Cerebellar cortex (tissue), 1 donor: Measurements from ENCODE around the gene R3HDM2.

Experiments used
- DNase-seq: peaks from one replicate; pipeline ENCODE4 v3.0.0-alpha.2; 2015; ENCODE audit warnings: low spot score

The R3HDM2 gene

GRCh38 chr12:57216014-57216911 is 214.6 kb downstream of the R3HDM2 start, which contains the start of gene NXPH4:
Gene NXPH4, plus strand, starts transcription at chr12:57216794. Its CDS starts 176 bp downstream, at chr12:57216970.
- no peak for DNase-seq

GRCh38 chr12:57215668-57216013 is 215.2 kb downstream of the R3HDM2 start:
- DNase-seq: no peak

GRCh38 chr12:57215065-57215464 is 215.8 kb downstream of the R3HDM2 start:
- no peak for DNase-seq

GRCh38 chr12:57214398-57214781 is 216.5 kb downstream of the R3HDM2 start:
- peak; percentile 84 for DNase-seq

DNA sequence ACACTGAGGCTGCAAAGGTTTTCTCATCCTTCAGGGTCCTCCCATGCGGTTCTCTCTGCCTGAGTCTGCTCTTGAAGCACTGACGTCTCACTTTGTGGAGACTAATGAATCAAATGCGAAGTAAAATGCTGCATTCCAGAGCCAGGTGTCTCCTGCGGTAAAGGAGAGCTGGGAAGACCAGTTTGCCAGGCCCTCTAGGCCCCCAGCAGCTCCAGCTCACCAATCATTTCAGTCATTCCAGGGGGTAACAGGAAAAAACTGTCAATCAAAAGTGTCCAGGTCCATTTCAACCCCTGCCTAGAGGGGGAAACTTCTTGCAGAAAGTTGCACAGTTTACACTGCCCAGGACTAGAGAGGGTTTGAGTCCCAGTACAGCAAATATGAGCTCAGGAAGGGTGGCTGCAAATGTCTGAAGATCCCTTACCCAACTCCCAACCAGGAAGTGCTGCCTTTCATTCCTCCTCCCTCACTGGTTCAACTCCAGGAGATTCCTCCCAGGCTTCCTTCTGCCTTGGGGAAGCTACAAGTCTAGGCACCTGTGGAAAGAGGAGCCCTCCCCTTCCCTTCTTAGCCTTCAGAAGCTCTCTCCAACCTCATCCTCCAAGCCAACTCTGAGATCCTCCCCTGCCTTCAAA is 217.0 kb downstream of the R3HDM2 start:
- no peak for DNase-seq

DNA sequence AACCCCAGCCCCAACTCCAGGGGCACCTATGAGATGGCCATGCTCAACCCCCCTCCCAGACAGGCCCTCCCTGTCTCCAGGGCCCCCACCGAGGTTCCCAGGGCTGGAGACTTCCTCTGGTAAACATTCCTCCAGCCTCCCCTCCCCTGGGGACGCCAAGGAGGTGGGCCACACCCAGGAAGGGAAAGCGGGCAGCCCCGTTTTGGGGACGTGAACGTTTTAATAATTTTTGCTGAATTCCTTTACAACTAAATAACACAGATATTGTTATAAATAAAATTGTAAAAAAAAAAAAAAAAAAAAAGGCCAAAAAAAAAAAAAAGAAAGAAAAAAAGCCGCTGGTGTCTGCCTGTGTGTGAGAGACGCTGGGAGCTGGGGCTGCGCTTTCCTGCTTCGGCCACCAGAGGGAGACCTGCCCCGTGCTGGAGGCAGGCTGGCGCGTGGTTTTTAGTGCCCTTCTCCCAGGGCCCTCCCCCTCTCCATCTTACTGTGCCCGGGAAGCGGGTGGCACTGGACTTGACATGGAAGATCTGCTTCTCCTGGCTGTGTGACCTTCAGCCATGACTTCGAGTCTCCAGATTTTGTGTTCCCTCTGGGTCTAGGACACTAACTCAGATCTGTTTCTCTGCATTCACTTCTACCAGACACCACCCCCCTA is 217.7 kb downstream of the R3HDM2 start:
- DNase-seq: peak; percentile 92

- DNase-seq: no peak
These were observed 218.2 kb downstream of the R3HDM2 start for GRCh38 chr12:57212701-57213057.

DNA sequence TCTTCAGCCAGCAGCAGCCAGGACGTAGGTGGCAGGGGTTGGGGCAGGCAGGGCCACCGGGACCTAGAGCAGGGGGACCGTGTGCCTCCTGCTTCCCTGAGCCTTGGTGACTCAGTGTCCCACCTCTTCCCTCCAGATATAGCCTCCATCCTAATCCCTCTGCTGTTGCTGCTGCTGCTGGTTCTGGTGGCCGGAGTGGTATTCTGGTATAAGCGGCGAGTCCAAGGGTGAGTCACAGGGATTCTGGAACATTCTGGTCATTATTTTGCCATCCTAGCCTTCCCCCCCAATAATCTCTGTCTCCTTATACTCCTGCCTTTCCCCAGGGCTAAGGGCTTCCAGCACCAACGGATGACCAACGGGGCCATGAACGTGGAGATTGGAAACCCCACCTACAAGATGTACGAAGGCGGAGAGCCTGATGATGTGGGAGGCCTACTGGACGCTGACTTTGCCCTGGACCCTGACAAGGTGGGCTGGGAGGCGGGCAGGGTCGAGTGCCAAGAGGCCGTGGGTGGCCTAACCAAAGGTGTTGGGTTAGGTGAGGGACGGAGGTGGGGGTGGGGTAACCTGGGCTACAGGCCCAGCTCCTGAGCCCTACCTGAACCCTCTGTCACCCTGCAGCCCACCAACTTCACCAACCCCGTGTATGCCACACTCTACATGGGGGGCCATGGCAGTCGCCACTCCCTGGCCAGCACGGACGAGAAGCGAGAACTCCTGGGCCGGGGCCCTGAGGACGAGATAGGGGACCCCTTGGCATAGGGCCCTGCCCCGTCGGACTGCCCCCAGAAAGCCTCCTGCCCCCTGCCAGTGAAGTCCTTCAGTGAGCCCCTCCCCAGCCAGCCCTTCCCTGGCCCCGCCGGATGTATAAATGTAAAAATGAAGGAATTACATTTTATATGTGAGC is 218.8 kb downstream of the R3HDM2 start:
- no peak for DNase-seq

DNA sequence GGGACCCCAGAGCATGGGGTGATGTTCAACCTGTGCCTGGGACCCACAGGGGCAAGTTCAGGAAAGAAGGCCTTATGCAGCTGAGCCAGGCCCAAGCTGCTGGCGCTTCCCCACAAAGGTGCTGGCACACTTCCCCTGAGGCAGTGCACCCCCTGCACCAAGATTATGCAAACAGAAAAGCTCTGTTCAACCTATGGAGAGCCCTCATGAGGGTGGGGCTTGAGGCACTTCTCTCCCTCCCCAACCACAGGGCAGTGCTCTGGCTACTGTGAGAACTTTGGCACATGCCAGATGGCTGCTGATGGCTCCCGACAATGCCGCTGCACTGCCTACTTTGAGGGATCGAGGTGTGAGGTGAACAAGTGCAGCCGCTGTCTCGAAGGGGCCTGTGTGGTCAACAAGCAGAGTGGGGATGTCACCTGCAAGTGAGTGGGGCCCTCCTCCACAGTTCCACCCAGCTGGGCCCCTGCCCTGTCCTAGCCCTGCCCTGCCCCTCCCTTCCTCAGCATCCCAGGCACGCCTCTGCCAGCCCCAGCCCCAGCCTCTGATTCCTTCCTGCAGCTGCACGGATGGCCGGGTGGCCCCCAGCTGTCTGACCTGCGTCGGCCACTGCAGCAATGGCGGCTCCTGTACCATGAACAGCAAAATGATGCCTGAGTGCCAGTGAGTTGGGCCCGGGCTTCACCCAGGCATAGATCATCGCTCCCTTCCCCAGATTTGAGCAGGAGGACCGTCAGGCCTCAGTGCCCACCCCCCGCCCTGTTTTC is 219.7 kb downstream of the R3HDM2 start:
- no peak for DNase-seq

DNA sequence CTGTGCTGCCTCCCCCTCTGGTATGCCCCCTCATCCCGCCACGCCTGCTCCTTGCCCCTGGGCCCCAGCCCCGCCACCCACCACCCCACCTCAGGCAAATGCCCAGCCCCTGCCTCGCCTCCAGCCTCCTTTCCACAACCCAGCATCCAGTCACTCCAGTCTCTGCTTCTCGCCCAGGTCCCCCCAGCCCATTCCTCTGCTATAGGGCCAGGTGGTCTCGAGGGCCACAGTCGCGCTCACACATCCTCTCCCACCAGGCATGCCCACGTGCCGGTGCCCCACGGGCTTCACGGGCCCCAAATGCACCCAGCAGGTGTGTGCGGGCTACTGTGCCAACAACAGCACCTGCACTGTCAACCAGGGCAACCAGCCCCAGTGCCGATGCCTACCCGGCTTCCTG is 220.4 kb downstream of the R3HDM2 start:
- no peak for DNase-seq

DNA sequence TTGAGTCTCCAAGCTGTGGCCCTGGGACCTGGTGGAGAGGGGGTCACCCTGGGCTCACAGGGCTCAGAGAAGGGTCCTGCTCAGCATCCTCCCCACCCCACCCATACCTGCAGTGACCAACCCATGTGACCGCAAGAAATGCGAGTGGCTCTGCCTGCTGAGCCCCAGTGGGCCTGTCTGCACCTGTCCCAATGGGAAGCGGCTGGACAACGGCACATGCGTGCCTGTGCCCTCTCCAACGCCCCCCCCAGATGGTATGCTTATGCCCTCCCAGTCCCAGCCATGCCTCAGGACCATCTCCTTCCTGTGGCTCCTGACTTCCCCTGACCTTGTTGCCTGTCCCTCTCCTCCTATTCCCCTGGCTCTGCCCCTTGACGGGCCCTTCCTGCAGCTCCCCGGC is 220.9 kb downstream of the R3HDM2 start:
- DNase-seq: no peak

DNA sequence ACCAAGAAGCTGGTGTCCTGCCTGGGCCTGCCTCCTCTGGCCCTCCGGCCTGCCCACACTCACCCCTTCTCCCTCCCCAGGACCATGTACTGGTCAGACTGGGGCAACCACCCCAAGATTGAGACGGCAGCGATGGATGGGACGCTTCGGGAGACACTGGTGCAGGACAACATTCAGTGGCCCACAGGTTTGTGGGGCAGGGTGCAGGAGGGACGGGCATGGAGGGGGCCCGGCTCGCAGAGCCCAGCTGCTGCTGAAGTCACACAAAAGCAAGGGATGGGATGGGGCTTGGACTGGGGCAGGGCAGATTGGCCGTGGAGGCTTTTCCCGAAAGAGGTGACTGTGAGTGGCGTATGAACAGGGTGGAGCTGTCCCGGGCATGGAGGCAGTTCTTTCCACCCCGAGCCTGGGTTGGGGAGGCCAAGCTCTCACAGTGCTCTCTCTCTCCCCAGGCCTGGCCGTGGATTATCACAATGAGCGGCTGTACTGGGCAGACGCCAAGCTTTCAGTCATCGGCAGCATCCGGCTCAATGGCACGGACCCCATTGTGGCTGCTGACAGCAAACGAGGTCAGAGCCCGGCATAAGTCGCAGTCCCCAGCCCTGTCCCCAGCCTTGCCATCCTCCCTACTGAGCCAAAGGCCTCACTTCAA is 222.1 kb downstream of the R3HDM2 start:
- DNase-seq: peak; percentile 59

DNA sequence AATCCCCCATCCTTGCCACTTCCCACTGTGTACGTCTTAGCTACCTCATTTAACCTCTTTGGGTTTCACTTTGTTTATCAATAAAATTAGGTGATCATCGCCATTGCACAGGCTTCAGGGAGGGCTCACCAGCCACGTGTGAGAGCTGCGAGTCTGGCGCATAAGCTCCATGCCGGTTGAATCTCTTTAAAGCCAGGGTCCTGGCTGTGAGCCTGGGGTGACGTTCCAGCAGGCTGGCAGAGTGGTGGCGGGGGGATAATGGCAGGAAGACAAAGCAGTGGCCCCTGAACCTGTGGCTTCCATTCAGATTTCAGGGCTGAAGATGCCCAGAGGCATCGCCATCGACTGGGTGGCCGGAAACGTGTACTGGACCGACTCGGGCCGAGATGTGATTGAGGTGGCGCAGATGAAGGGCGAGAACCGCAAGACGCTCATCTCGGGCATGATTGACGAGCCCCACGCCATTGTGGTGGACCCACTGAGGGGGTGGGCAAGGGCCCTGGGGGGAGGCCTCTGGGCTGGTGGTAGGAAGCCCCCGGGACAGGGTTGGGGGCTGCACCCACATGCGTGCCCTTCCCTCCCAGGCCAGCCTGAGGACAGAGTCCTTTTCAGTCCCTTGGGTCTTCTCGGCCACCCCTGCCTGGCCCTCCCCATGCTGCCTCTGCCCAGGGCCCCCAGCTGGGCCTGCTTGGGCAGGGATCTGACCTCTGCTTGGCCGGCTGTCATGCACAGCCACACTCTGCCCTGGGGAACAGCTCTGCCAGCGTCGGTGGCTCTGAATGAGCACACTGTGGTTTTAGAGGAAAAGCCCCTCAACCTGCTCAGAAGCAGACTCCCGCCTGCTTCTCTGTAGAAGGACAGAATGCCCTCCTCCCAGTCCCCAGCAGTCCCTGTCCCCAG is 222.9 kb downstream of the R3HDM2 start:
- DNase-seq: no peak

GRCh38 chr12:57205931-57206330 is 224.9 kb downstream of the R3HDM2 start:
- DNase-seq: no peak

- DNase-seq: no peak
These were observed 225.7 kb downstream of the R3HDM2 start for GRCh38 chr12:57205186-57205585.

DNA sequence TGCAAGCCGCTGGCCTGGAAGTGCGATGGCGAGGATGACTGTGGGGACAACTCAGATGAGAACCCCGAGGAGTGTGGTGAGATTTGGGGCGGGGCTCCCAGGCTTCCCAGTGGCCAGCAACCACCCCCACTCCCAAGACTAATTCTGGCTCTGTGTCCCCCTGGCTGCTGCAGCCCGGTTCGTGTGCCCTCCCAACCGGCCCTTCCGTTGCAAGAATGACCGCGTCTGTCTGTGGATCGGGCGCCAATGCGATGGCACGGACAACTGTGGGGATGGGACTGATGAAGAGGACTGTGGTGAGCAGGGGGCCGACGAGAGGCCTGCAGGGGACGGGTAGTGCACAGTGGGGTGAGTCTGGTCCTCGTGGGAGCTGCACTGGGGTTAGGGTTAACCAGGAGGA is 226.4 kb downstream of the R3HDM2 start:
- no peak for DNase-seq

DNA sequence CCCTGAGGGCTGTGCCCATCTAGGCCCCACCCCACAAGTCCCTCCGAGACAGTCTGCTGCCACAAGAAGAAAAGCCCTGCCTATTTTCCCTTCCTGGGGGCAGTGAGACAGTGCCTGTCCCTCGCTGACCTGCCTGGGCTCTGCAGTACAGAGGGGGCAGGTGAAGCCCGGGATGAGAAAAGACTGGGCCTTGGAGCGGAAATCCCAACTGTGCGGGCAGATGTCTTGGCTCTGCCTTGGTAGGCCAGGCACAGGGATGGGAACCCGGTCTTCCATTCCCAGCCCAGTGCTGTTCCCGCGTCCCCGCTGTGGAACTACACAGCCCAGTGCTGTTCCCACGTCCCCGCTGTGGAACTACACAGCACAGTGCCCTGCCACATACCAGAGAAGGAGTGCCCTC is 227.1 kb downstream of the R3HDM2 start:
- DNase-seq: peak; percentile 93
